Epidermal melanocyte (primary cell): ENCODE measurements around the gene THAP3.

Experiments used
- DNase-seq: peaks from one replicate; pipeline ENCODE4 v3.0.0; 2011; ENCODE audit warnings: low spot score; ENCODE audit not compliant: insufficient read length

Gene THAP3, protein sequence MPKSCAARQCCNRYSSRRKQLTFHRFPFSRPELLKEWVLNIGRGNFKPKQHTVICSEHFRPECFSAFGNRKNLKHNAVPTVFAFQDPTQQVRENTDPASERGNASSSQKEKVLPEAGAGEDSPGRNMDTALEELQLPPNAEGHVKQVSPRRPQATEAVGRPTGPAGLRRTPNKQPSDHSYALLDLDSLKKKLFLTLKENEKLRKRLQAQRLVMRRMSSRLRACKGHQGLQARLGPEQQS

GRCh38 chr1:6624710-6625583, at the start of gene THAP3:
Gene THAP3, plus strand, starts transcription at chr1:6624868. Its CDS starts 351 bp downstream, at chr1:6625219.
- DNase-seq, result peak; percentile 93

DNA sequence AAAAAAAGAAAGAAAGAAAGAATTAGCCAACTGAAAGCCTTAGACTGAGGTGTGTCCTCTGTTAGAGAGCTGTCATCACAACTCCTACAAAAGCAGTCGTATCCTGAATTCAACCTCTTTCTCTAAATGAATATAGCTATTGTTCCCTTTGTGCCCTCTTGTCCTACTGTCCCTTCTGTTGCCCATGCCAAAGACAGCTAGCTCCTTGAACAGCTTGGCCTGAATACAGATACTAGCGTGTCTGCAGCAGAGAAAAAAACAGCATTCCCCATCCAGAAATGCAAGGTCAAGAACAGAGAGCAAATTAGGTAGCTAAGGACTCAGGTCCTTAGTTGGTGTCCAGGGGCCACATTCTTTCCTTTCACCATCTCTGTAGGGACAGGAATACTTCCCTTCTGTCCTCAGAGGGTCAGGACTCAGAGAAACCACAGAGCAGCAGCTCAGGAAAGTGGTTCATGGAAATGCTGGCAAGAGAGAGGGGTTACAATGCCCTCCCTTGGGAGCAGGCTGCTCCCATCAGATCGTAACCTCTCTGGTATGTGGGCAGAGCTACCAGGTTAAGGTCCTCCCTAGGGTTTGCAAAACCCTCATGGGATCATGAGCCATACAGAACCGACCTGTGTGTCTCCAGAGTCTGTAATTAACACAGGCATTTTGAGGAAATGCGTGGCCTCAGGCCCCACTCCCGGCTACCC, 46.7 kb upstream of the THAP3 start:
- DNase-seq, result no peak

GRCh38 chr1:6578624-6579373, 45.9 kb upstream of the THAP3 start:
- no peak for DNase-seq

GRCh38 chr1:6579374-6580118, 45.1 kb upstream of the THAP3 start, which contains the start of gene ZBTB48:
Gene ZBTB48, plus strand, starts transcription at chr1:6579994. Its CDS starts 616 bp downstream, at chr1:6580610.
- peak; percentile 100 for DNase-seq

DNA sequence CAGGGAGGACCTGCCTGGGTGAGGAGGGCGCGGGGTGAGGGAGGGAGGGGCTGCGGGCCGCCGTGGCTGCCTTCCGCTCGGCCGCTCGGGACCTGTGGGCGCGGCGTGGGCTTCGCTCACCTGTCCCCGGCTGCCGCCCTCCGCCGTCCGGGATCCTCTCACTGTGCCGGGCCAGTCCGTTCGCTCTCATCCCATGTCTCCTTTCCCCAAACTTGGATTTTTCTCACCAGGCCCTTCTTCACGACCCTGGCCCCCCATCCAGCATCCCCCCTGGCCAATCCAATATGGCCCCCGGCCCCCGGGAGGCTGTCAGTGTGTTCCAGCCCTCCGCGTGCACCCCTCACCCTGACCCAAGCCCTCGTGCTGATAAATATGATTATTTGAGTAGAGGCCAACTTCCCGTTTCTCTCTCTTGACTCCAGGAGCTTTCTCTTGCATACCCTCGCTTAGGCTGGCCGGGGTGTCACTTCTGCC, 44.5 kb upstream of the THAP3 start:
- DNase-seq, result no peak

- DNase-seq, result no peak
These were observed 43.9 kb upstream of the THAP3 start for GRCh38 chr1:6580593-6581409.

DNA sequence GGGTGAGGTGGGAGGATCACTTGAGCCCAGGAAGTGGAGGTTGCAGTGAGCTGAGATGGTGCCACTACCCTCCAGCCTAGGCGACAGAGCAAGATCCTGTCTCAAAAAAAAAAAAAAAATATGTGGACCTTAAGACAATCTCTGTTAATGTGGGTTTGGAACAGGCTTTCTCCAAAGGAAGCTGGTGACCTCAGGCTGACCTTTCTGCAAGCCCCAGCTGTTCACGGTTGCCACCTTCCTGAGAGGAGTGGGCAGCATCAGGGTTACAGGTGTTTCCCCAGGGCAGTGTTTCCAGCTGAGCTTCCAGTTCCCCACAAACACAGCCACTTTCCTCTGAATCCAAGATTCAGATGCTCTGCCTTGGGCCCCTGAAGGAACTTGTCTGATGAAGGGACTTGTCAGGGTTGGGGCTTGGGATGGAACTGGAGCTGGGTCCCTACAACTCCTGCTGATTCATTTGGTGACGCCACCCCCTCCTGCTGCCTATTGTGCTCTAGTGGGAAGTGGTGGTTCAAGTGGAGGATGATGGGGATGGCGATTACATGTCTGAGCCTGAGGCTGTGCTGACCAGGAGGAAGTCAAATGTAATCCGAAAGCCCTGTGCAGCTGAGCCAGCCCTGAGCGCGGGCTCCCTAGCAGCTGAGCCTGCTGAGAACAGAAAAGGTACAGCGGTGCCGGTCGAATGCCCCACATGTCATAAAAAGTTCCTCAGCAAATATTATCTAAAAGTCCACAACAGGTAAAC, 42.9 kb upstream of the THAP3 start:
- DNase-seq, result no peak

GRCh38 chr1:6582370-6582769, 42.3 kb upstream of the THAP3 start:
- no peak for DNase-seq

GRCh38 chr1:6584126-6585080, 40.3 kb upstream of the THAP3 start:
- no peak for DNase-seq

DNA sequence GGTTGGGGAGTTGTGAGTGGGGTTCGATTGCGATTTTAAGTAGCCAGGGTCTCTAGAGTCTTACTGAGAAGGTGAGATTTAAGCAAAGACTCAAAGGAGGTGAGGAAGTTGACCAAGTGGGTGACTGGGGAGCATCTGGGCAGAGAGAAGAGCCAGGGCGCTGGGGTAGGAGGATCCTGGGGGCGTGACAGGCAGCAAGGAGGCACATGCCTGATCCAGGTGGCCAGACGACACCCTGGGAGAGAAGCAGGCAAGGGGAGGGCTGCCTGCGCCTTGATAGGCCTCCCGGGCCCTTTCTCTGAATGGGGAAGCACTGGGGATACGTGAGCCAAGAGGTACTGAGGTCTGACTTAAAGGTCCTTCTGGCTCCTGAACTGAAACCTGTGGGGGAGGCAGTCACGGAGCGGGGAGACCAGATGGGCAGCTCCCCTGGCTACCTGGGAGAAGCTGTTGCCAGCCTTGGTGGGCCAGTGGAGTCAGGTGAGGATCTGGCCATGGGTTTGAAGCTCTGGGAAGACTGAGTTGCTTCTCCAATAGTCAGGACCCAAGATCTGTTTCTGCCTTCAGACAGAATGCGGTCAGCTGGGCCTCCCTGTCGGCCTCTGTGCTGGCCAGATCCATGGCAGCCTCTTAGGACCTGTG, 39.5 kb upstream of the THAP3 start:
- DNase-seq, result no peak

DNA sequence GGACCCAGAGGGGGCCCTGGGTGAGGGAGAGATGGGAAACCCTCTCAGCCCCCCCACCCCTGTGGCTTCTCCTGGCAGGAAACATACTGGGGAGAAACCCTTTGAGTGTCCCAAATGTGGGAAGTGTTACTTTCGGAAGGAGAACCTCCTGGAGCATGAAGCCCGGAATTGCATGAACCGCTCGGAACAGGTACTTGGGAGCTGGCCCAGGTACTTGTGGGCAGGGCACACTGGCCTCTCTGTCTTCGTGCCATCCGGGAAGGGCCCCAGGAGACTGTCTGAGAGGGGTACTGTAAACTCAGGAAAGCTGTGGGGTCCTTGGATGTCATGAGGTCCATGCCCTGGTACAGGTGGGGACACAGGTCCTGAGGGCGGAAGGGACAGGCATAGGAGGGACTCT, 38.8 kb upstream of the THAP3 start:
- no peak for DNase-seq

DNA sequence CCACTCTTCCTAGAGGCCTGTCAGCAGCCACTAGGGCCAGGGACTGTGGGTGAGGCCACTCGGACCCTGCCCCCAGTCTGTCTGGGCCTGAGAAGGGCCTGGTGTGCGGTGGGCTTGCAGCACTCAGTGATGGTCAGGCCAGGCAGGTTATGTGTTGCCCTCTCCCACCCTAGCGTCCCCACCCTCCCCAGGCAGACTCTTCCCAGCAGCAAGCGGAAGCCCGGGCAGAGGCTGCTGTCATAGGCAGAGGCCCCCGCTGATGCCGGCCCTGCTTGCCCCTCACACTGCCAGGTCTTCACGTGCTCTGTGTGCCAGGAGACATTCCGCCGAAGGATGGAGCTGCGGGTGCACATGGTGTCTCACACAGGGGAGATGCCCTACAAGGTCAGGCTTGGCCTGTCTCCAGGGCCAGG, 38.3 kb upstream of the THAP3 start:
- DNase-seq, result no peak

DNA sequence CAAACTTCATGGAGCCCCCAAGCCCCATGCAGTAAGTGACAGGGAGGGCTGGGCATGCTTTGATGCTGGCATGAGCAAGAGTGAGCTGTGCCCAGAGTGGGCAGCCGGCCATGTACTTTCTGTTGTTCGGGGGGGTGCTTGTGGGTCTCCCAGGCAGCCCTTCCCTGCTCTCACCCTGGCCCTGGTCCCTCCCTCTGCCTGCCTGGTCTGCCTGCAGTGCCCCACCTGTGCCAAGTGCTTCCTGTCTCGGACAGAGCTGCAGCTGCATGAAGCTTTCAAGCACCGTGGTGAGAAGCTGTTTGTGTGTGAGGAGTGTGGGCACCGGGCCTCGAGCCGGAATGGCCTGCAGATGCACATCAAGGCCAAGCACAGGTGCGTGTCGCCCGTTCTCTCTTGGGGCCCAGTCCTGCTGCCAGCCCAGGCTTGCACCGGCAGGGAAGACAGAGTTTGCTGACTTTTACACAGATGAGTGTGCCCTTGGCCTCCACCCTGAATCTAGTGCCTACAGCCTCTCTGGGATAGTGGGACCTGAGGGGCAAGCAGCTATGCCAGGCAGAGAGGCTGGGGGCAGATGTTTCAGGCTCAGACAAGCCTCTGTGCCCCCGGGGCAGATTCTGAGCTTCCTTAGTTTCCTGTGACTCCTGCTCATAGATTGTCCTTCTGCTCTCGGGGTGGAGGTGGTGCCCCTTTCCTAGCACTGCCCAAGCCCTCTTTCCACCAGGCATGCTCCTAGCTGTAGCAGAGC, 37.2 kb upstream of the THAP3 start:
- DNase-seq, result no peak

DNA sequence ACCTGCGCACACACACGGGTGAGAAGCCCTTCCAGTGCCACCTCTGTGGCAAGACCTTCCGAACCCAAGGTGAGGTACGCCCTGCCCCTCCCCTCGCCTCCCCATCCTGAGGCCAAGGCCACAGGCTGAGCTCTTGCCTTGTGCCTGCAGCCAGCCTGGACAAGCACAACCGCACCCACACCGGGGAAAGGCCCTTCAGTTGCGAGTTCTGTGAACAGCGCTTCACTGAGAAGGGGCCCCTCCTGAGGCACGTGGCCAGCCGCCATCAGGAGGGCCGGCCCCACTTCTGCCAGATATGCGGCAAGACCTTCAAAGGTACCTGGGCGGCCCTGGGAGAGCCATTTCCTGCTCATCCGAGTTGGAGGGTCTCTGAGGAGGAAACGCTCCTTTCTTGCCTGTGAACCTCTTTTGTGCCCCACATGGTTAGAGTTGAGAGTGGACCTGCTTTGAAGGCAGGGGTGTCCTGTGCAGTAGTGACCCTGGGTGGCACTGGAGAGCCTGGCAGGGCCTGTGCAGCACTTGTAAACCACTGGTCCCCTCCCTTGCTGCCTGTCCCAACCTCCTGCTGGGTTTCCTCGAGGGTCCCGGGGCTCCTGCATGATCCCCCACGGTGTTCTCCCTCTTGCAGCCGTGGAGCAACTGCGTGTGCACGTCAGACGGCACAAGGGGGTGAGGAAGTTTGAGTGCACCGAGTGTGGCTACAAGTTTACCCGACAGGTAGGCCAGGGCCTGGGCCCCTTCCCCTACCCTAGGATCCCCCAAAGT, 36.4 kb upstream of the THAP3 start:
- no peak for DNase-seq

GRCh38 chr1:6588893-6589520, 35.7 kb upstream of the THAP3 start:
- no peak for DNase-seq
